K562 (cell line): ENCODE measurements around the gene ULK3. TPM values are rescaled to one million over a fixed set of nuclear protein-coding genes. Genes with fewer than 3 reads are reported as not detected.
A peak's percentile ranks its signal among the peaks of the same experiment; 100 is the strongest.

Experiments used
- ATAC-seq: fragments of 200-7000 bp; cut with Tn5 transposase; 3 replicates; pipeline ENCODE4 v1.9.1; 2020; ENCODE audit warnings: moderate library complexity
- BruUV-seq: library from RNA; stranded (reverse); fragments of 400-500 nt; replicated peaks from 2 replicates; lab custom pipeline; 2021; lab: Mats Ljungman, UMichigan
- CTCF ChIA-PET: fragments of 300-600 bp; formaldehyde crosslinking; extraction: SDS; loops from one replicate; lab custom pipeline; 2021; ENCODE audit warnings: low intra/inter-chr PET ratio; lab: Yijun Ruan, JAX
- POLR2A ChIA-PET: fragments of 300-600, 350-650 bp; sonication (Branson Sonifier 250); formaldehyde crosslinking; extraction: SDS; loops from one replicate; lab custom pipeline; 2021; ENCODE audit warnings: antibody characterized with exemption, inconsistent platforms; lab: Yijun Ruan, JAX
- DNase-seq, 4 experiments: peaks; one replicate each; pipeline versions ENCODE4 v3.0.0 to v3.0.0-alpha.2; 2011 to 2018; ENCODE audit warnings: low spot score in 3 of 4, mixed read lengths in 3 of 4; ENCODE audit errors: extremely low read depth in 1 of 4
- FAIRE-seq: peaks from 2 replicates; lab custom pipeline; 2011; peaks lifted over from hg19 to GRCh38; lab: Jason Lieb, UNC
- H2AFZ ChIP-seq: 2 replicates; pipeline ENCODE4 v1.6.0; 2011; ENCODE audit warnings: low read depth, low read length, control low read depth, inconsistent platforms
- H3K27ac ChIP-seq: fragments of 200-600 bp; 3 replicates; pipeline ENCODE4 v1.8.0; 2011; ENCODE audit warnings: low read depth, mild to moderate bottlenecking, control low read depth, inconsistent platforms, low read length, moderate library complexity, mixed read lengths; ENCODE audit errors: extremely low read depth
- H3K27me3 ChIP-seq, 2 experiments: fragments of 300-600 bp in 1 of 2; 2 replicates in 1 of 2; 3 replicates in 1 of 2; pipeline versions ENCODE4 v1.6.0 to v1.8.0; 2011; ENCODE audit warnings: inconsistent platforms in 2 of 2, low read length in 2 of 2, mild to moderate bottlenecking in 1 of 2, mixed read lengths in 1 of 2, moderate library complexity in 1 of 2; ENCODE audit not compliant: control insufficient read depth in 2 of 2, insufficient read depth in 2 of 2
- H3K36me3 ChIP-seq: fragments of 300-600 bp; 3 replicates; pipeline ENCODE4 v1.8.0; 2011; ENCODE audit warnings: mild to moderate bottlenecking, low read length, inconsistent platforms; ENCODE audit not compliant: control insufficient read depth, insufficient read depth
- H3K4me1 ChIP-seq, 2 experiments: fragments of 200-600 bp in 1 of 2; replicated peaks in 1 of 2; 2 replicates in 1 of 2; 3 replicates in 1 of 2; pipeline versions ENCODE4 v1.5.1 to v1.8.0; 2011; ENCODE audit warnings: inconsistent platforms in 2 of 2, low read length in 2 of 2, mild to moderate bottlenecking in 1 of 2, mixed read lengths in 1 of 2, moderate library complexity in 1 of 2; ENCODE audit not compliant: control insufficient read depth in 2 of 2, insufficient read depth in 2 of 2
- H3K4me2 ChIP-seq: 2 replicates; pipeline ENCODE4 v1.6.1; 2011; ENCODE audit warnings: low read length, control low read depth, inconsistent platforms, mixed read lengths; ENCODE audit not compliant: insufficient read depth
- H3K4me3 ChIP-seq: fragments of 200-600 bp; sonication (generic), shearing (Covaris generic); 2 replicates; pipeline ENCODE4 v1.5.1; 2016; ENCODE audit warnings: control low read depth, inconsistent platforms
- H3K79me2 ChIP-seq: fragments of 200-600 bp; 3 replicates; pipeline ENCODE4 v1.8.0; 2011; ENCODE audit warnings: low read length, inconsistent platforms; ENCODE audit not compliant: control insufficient read depth, insufficient read depth
- H3K9ac ChIP-seq, 2 experiments: 2 replicates each; pipeline versions ENCODE4 v1.6.0 to v1.6.1; 2011; ENCODE audit warnings: low read depth in 2 of 2, low read length in 2 of 2, control low read depth in 1 of 2, inconsistent platforms in 1 of 2, mild to moderate bottlenecking in 1 of 2, mixed read lengths in 1 of 2; ENCODE audit not compliant: insufficient read depth in 1 of 2
- H3K9me1 ChIP-seq: one replicate; pipeline ENCODE4 v1.6.0; 2011; ENCODE audit warnings: inconsistent platforms, mild to moderate bottlenecking, low read length, moderate library complexity; ENCODE audit not compliant: control insufficient read depth, insufficient read depth
- H3K9me3 ChIP-seq: replicated peaks from 2 replicates; pipeline ENCODE4 v1.5.1; 2011; ENCODE audit warnings: low read depth, low read length, inconsistent platforms; ENCODE audit not compliant: control insufficient read depth, insufficient read depth
- H4K20me1 ChIP-seq: replicated peaks from 2 replicates; pipeline ENCODE4 v1.6.1; 2011; ENCODE audit warnings: low read length, inconsistent platforms, mixed read lengths; ENCODE audit not compliant: control insufficient read depth, insufficient read depth
- EGR1 ChIP-seq: fragments of 450-650 bp; conservative IDR thresholded peaks from 2 replicates; pipeline ENCODE4 v1.6.1; 2017; ENCODE audit warnings: mild to moderate bottlenecking
- KDM1A ChIP-seq, 2 experiments: fragments of 450-650 bp; IDR thresholded peaks; 2 replicates each; pipeline ENCODE4 v1.6.1; 2016; ENCODE audit warnings: mild to moderate bottlenecking in 2 of 2
- KDM2B ChIP-seq: fragments of 250-450 bp; sonication (Bioruptor Pico); IDR thresholded peaks from 2 replicates; pipeline ENCODE4 v1.8.0; 2021; ENCODE audit warnings: mild to moderate bottlenecking, moderate library complexity
- PHF21A ChIP-seq: fragments of 450-650 bp; IDR thresholded peaks from 2 replicates; pipeline ENCODE4 v1.6.1; 2017; ENCODE audit warnings: low read depth, borderline replicate concordance
- SNRNP70 ChIP-seq: fragments of 200-400 bp; formaldehyde crosslinking; optimal IDR thresholded peaks from 2 replicates; pipeline ENCODE3; 2017; ENCODE audit warnings: low read depth, low read length
- WGBS: fragments of 100-300 bp; shearing (Covaris generic); methylation state at CpG from one replicate; pipeline ENCODE4 v1.1.6; 2016; ENCODE audit warnings: low coverage, mixed read lengths; ENCODE audit not compliant: insufficient coverage; ENCODE audit errors: missing lambda C conversion rate; 5-methylcytosine and 5-hydroxymethylcytosine counted together
- in situ Hi-C: fragments of 300-500 bp; cut with MboI; formaldehyde crosslinking; loops from 4 replicates; pipeline ENCODE4 v1.15.0; 2018; ENCODE audit warnings: inconsistent platforms, mixed read lengths
- intact Hi-C: fragments of 100-400 bp; cut with micrococcal nuclease; formaldehyde crosslinking; loops from 2 replicates; pipeline ENCODE4 v1.14.2; 2022
- polyA plus RNA-seq, 8 experiments: library from polyadenylated mRNA; depleted of rRNA in 4 of 8; stranded (reverse) in 5 of 8; unstranded in 3 of 8; fragments of >200 nt; fragmentation: Nextera tagmentation in 2 of 8; fragmentation: Illumina TruSeq in 1 of 8; extraction: Ambion mirVana in 2 of 8; extraction: Trizol in 1 of 8; gene quantifications; 2 replicates each; pipeline versions ENCODE4 v1.2.1 to v1.2.3, GENCODE V29; 2011 to 2014; ENCODE audit warnings: inconsistent platforms in 1 of 8, missing spikeins in 1 of 8
- total RNA-seq, 7 experiments: library from RNA; depleted of rRNA in 6 of 7; stranded (reverse); fragments of >200 nt in 6 of 7; fragmentation: Illumina TruSeq in 2 of 7; extraction: Trizol in 2 of 7; gene quantifications; 2 replicates each; pipeline versions ENCODE4 v1.2.1 to v1.2.3, GENCODE V29; 2011 to 2021; ENCODE audit warnings: low replicate concordance in 1 of 7

Gene ULK3
- total and polyA plus RNA-seq, 9 of the 15 experiments (the other 6 are each of a cell fraction or from before 2014, with no cell fraction given), result 0.68 to 68.0 (median 34.9) TPM

- CTCF ChIA-PET, result no interaction called here
- Histone ChIP-seq H3K27me3 (no peaks in the 10 kb centered on the region), H3K4me3 (no peak overlapping the region), H3K79me2 (no peaks in the 10 kb centered on the region; the same call in 2 of the 3 replicates), H3K9ac (0 out of 4 replicates have a peak overlapping the region, but pooled peaks of 1 of the 2 experiments have one; percentile 45), H3K4me2 (no peak overlapping the region), H3K4me1 (peaks cover 0 to 43% of the 10 kb centered on the region in 2 experiments; a peak in 3 of 5 replicates), H3K9me3 (no peaks in the 10 kb centered on the region), H4K20me1 (peaks cover 14% of the 10 kb centered on the region), H3K9me1 (peaks cover 10% of the 10 kb centered on the region), H3K27ac (no peak overlapping the region), H2AFZ (no peak overlapping the region), H3K36me3 (peaks cover 65% of the 10 kb centered on the region; the same call in 2 of the 3 replicates)
- in situ Hi-C loops (no loop called here), intact Hi-C loops (no loop called here)
- TSS peak; percentile 53 for BruUV-seq
- ATAC-seq, result no peak
- no peak for TF ChIP-seq KDM1A (IDR thresholded peaks at IDR 0.05)
- TF ChIP-seq SNRNP70, result no peak
- no peak for TF ChIP-seq EGR1
- no peak for DNase-seq
- 98% methylated on average over 8 of the region's 20 CpGs for WGBS
- no peak for FAIRE-seq
- POLR2A ChIA-PET, result no interaction called here
Measured at GRCh38 chr15:74802290-74802689, 40.7 kb downstream of the ULK3 start.

GRCh38 chr15:74801311-74801997 lies 41.5 kb downstream of the ULK3 start:
- Histone ChIP-seq H3K9me3 (no peaks in the 10 kb centered on the region), H3K4me2 (no peak overlapping the region), H3K4me3 (no peak overlapping the region), H3K4me1 (peaks cover 0 to 43% of the 10 kb centered on the region in 2 experiments; a peak in 3 of 5 replicates), H3K9ac (peak overlapping the region in 1 of 2 experiments; percentile 58; a peak in 1 of 4 replicates), H3K36me3 (peaks cover 65% of the 10 kb centered on the region; the same call in 2 of the 3 replicates), H3K9me1 (peaks cover 10% of the 10 kb centered on the region), H3K27me3 (no peaks in the 10 kb centered on the region), H3K79me2 (no peaks in the 10 kb centered on the region; the same call in 2 of the 3 replicates), H2AFZ (no peak overlapping the region), H3K27ac (no peak overlapping the region), H4K20me1 (peaks cover 14% of the 10 kb centered on the region)
- DNase-seq (no peak), FAIRE-seq (no peak), ATAC-seq (no peak)
- BruUV-seq, result no TSS peak
- POLR2A ChIA-PET, result interaction anchor here (0.5 kb wide), 1 partner anchor 100 kb away, joined by 3 read pairs; no protein-coding TSS in a partner anchor
- 86% methylated on average over 16 of the region's 18 CpGs for whole genome bisulfite sequencing
- in situ Hi-C loops (no loop called here), intact Hi-C loops (no loop called here)
- TF ChIP-seq KDM2B (CRISPR knock-in tag) (no peak), PHF21A (no peak)
- CTCF ChIA-PET, result interaction anchor here (0.6 to 2.3 kb wide), 3 partner anchors 31 to 428 kb away, joined by 4 to 41 read pairs (median 4); no protein-coding TSS in a partner anchor
